Measurements from ENCODE around the gene APOB. TPM values are rescaled to one million over a fixed set of nuclear protein-coding genes. Genes with fewer than 3 reads are reported as not detected.

APOB gene
- total RNA-seq, 1 donor, result under 0.01 TPM

- no peak for DNase-seq (ENCODE audit: insufficient read length, low spot score, missing footprints)
- H3K36me3 ChIP-seq (ENCODE audit: insufficient read depth, low read length), result no peaks in the 10 kb centered on the region
- H3K79me2 ChIP-seq (ENCODE audit: insufficient read depth, low read length), result no peaks in the 10 kb centered on the region
- H3K9me3 ChIP-seq (ENCODE audit: low read depth, low read length), result no peaks in the 10 kb centered on the region
- no peaks in the 10 kb centered on the region for H4K20me1 ChIP-seq (ENCODE audit: insufficient read depth, low read length)
- no peak for TF ChIP-seq CTCF (IDR thresholded peaks at IDR 0.05; ENCODE audit: extremely low read depth, low read depth, low read length)
- H2AFZ ChIP-seq (ENCODE audit: low read length), result no peak overlapping the region
- no peaks in the 10 kb centered on the region for H3K27me3 ChIP-seq (ENCODE audit: insufficient read depth, low read length)
- no peak overlapping the region for H3K4me3 ChIP-seq (ENCODE audit: insufficient read depth, low read length)
- H3K4me1 ChIP-seq (ENCODE audit: insufficient read depth, low read length), result no peaks in the 10 kb centered on the region
- no peak overlapping the region for H3K27ac ChIP-seq (ENCODE audit: low read depth, low read length)
- H3K4me2 ChIP-seq (ENCODE audit: insufficient read depth, low read length), result no peak overlapping the region
Measured at GRCh38 chr2:21019678-21020021, 24.2 kb downstream of the APOB start.

- Histone ChIP-seq H3K9me3 (ENCODE audit: low read depth, low read length) (no peaks in the 10 kb centered on the region), H3K4me1 (ENCODE audit: insufficient read depth, low read length) (no peaks in the 10 kb centered on the region), H3K36me3 (ENCODE audit: insufficient read depth, low read length) (no peaks in the 10 kb centered on the region), H3K27ac (ENCODE audit: low read depth, low read length) (no peak overlapping the region), H3K79me2 (ENCODE audit: insufficient read depth, low read length) (no peaks in the 10 kb centered on the region), H4K20me1 (ENCODE audit: insufficient read depth, low read length) (no peaks in the 10 kb centered on the region), H3K4me2 (ENCODE audit: insufficient read depth, low read length) (no peak overlapping the region), H2AFZ (ENCODE audit: low read length) (no peak overlapping the region), H3K4me3 (ENCODE audit: insufficient read depth, low read length) (no peak overlapping the region), H3K27me3 (ENCODE audit: insufficient read depth, low read length) (no peaks in the 10 kb centered on the region)
- TF ChIP-seq CTCF (IDR thresholded peaks at IDR 0.05; ENCODE audit: extremely low read depth, low read depth, low read length), result no peak
- DNase-seq (ENCODE audit: insufficient read length, low spot score, missing footprints), result no peak
Measured at GRCh38 chr2:21019000-21019677, 24.7 kb downstream of the APOB start.

- no peak overlapping the region for H3K4me3 ChIP-seq (ENCODE audit: insufficient read depth, low read length)
- H3K79me2 ChIP-seq (ENCODE audit: insufficient read depth, low read length), result no peaks in the 10 kb centered on the region
- H3K36me3 ChIP-seq (ENCODE audit: insufficient read depth, low read length), result no peaks in the 10 kb centered on the region
- H3K27me3 ChIP-seq (ENCODE audit: insufficient read depth, low read length), result no peaks in the 10 kb centered on the region
- no peak overlapping the region for H2AFZ ChIP-seq (ENCODE audit: low read length)
- TF ChIP-seq CTCF (IDR thresholded peaks at IDR 0.05; ENCODE audit: extremely low read depth, low read depth, low read length), result no peak
- no peak overlapping the region for H3K4me2 ChIP-seq (ENCODE audit: insufficient read depth, low read length)
- H3K9me3 ChIP-seq (ENCODE audit: low read depth, low read length), result no peaks in the 10 kb centered on the region
- no peaks in the 10 kb centered on the region for H4K20me1 ChIP-seq (ENCODE audit: insufficient read depth, low read length)
- H3K27ac ChIP-seq (ENCODE audit: low read depth, low read length), result no peak overlapping the region
- no peaks in the 10 kb centered on the region for H3K4me1 ChIP-seq (ENCODE audit: insufficient read depth, low read length)
- no peak for DNase-seq (ENCODE audit: insufficient read length, low spot score, missing footprints)
Measured at GRCh38 chr2:21018290-21018689, 25.6 kb downstream of the APOB start.

GRCh38 chr2:21017748-21018276 is 26.1 kb downstream of the APOB start:
- Histone ChIP-seq H3K4me3 (ENCODE audit: insufficient read depth, low read length) (no peak overlapping the region), H2AFZ (ENCODE audit: low read length) (no peak overlapping the region), H3K4me2 (ENCODE audit: insufficient read depth, low read length) (no peak overlapping the region), H3K27me3 (ENCODE audit: insufficient read depth, low read length) (no peaks in the 10 kb centered on the region), H3K9me3 (ENCODE audit: low read depth, low read length) (no peaks in the 10 kb centered on the region), H3K36me3 (ENCODE audit: insufficient read depth, low read length) (no peaks in the 10 kb centered on the region), H4K20me1 (ENCODE audit: insufficient read depth, low read length) (no peaks in the 10 kb centered on the region), H3K4me1 (ENCODE audit: insufficient read depth, low read length) (no peaks in the 10 kb centered on the region), H3K79me2 (ENCODE audit: insufficient read depth, low read length) (no peaks in the 10 kb centered on the region), H3K27ac (ENCODE audit: low read depth, low read length) (no peak overlapping the region)
- TF ChIP-seq CTCF (IDR thresholded peaks at IDR 0.05; ENCODE audit: extremely low read depth, low read depth, low read length), result no peak
- no peak for DNase-seq (ENCODE audit: insufficient read length, low spot score, missing footprints)

Measured in osteoblast (primary cell).